GM21619 (cell line): ENCODE results near the gene RDH8.
"Not testable (repeated sequence)": the region's sequence is repeated elsewhere in the genome, so short reads cannot be mapped to it uniquely, and the experiment has no call there.

Experiments used
- ATAC-seq: cut with Tn5 transposase; IDR thresholded peaks from one replicate; pipeline ENCODE4 v1.9.1; 2021; ENCODE audit not compliant: unreplicated experiment

RDH8 gene

DNA sequence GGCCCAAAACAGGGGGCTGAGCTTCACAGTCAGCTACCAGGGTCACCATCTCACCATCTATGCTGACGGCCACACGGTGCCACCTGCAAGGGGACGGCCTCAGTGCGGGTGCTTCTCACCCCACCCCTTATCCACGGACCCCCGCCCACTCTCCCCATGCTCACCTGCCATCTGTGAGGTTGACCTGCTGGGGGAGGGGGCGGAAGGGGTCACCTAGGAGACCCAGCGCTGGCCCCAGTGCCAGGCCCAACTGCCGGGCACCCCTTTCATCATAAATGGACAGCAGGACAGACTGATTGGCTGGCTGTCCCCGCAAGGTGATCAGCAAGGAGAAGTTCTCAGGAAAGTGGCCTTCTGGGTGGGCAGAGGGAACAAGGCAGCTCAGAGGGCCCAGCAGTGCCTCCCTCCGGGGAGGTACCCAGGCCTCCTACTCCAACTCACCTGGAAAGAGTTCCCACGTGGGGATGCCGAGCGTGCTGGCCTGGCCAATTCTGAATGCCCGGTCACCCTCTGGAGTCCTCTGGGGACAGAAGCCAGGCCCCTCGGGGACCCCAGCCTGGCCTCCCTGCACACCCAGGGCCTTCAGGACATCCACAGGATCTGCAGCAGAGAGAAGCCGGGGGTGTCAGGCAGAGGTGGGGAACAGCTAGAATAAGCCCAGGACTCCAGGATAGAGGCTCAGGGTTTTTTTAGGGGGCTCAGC lies 7.5 kb upstream of the RDH8 start:
- ATAC-seq, result no peak

- ATAC-seq, result no peak
Observed at GRCh38 chr19:10006335-10006708, 7.0 kb upstream of the RDH8 start.

- ATAC-seq, result no peak
Observed at GRCh38 chr19:10006752-10007323, 6.4 kb upstream of the RDH8 start.

DNA sequence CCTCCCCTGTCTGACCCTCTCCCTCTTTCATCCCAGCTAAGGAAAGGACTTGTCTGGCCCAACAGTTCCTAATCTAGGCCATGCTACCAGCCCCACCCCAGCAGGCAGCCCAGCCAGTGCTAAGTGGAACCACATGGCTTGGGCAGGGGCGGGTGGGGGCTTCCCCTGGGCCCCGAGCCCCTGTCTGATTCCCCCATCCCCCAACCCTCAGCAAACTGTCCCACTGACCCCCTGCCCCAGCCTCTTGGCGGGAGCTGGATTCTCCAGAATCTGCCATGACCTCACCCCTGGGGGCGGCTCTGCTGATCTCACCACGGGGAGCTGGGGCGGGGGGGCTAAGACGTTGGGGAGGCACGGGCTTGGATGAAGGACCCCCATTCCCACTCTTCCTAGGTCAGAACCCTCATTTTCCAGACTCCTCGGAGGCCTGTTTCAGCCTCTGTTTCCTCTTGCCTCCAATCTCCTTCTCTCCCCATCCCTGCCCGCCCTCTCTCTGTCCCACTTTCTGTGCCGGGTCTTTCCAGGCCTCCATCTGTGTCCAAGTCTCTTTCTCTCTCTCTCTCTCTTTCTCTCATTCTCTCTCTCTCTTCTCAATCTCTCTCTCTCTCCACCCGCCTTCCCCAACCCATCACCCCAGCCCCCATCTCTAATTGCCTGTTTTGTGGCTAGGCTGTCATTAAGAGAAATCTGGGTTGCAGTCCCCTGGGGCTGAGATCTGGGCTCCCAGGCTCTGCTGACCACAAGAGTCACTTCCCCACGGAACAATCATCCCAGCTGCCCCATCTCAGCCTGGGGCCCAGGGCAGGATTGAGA lies 5.7 kb upstream of the RDH8 start:
- ATAC-seq, result no peak

DNA sequence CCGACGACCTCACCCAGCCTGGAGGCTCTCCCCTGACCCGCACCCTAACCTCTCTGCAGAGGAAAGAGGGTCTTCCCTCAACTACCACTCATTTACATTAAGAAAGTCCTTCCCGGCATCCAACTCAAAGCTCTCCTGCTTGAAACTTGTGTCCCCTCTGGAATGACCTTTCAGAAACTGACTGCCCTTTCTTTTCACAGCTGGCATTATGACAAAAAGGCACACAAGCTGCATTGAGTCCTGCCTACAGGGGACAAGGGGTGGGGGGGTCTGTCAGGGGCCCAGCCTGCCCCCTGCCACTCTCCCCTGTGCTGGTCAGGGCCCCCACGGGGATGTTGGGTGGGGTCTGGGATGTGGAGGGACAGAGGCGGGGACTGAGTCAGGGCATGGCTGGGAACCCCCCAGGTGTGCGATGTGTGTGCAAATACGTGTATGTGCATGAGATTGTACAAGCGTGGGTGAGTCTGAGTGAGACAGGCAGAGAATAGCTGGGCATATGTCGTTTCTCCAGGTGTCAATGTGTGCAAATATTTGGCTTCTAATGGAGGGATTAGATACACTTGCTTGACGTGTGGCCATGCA lies 5.0 kb upstream of the RDH8 start:
- ATAC-seq, result no peak

- no peak for ATAC-seq
Observed at GRCh38 chr19:10009714-10010224, 3.5 kb upstream of the RDH8 start.

DNA sequence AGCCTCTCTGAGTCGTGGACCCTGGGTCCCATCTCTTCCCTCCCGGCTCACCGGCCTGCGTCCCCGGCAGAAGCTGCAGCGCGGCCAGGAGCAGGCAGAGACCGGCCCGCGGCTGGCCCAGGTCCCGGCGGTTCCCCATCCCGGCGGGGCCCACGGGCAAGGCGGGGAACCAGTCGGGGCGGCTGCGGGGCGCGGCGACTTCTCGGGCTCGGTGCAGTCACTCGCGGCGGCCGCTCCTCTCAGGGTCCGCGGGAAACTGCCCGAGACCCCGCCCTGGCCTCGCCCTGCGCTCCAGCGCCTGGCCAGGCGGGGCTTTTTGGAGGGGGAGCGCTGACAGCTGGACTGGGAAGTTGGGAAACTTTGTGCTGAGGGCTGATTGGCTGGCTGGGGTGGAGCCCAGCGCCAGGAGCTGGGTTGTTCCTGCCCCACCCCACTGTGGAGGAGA lies 3.0 kb upstream of the RDH8 start, which contains the start of gene COL5A3:
TSS of gene COL5A3 (minus strand) at position 258 of the 445 bp plus-strand sequence. CDS start at position 139, 119 bp downstream.
- no peak for ATAC-seq

DNA sequence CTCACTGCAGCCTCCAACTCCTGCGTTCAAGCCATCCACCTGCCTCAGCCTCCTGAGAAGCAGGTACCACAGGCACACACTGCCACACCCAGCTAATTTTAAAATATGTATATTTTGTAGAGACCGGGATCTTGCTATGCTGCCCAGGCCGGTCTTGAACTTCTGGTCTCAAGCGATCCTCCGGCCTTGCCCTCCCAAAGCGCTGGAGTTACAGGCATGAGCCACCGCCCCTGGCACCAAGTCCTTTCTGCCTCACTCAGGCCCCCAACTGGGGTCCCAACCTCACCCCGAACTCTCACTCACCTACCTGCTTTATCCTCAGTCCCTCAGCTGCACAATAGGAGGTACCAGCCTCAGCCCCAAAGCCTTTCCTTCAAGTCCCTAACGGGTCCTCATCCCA lies 2.3 kb upstream of the RDH8 start:
- ATAC-seq, result no peak

DNA sequence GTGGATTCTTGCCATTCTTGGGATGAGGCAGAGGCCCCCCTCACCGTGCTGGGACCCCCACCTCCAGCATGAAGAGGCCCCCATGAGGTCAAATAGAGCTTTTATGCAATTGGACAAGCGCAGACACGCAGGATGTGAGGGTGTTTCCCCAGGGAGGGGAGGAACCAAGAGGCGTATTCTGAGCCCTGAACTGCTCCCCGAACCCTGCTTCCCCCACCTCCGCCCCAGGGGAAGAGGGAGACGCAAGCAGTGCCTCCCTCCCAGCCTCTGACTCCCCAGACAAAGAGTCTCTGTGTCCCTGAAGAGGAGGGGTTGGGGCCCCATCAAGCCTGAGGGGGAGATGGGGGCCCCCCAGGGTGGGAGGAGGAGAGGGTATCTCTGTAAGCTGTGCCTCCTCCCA lies 1.3 kb upstream of the RDH8 start:
- ATAC-seq, result no peak

DNA sequence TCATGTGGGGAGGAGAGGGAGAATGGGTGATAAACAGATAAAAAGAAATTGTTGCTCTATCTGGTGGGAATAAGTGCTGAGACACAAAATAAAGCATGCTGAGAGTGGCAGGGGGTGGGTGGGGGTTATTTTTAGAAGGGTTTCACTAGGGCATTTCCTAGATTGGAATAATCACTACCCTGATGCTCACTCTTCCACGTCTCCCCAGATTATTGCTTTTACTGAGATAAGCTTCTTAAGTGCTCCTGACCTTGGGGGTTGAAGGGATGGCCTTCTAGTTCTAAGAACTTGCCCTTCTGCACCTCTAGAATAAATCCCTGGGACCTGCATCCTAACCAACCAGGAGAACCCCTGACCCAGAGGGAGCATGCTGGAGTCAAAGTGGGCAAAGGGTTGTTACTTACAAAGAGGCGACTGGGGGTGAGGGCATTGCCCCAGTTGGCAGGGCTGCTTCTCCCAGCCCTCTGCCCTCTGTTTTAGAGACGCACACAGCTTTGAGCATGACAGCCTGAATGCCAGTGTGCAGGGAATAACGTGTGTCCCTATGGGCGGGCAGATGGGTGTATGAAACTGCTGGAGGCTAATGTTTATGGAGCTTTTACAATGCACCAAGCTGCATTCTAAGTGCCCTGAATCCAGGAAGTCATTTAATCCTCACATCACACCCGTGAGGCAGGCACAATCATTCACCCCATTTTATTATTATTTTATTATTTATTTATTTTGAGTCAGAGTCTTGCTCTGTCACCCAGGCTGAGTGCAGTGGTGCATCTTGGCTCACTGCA lies 743 bp downstream of the RDH8 start:
- ATAC-seq, result no peak

DNA sequence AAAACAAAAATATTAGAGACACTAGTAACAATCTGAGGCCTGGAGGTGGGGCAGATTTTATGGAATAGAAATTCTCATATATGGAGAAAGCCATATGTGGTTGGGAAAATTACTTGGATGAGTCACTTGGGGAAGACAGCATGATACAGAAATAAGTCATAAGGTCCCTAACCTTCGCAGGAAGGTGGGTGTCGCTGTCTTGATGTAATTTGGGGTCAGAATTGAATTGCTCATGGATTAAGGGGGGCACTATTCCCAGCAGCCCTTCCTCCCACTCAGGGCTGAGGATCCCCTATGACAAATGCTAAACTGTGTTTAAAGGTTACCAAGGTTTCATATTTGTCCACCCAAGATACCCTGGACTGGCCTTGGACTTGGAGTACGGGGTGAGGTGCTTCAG lies 5.0 kb downstream of the RDH8 start:
- ATAC-seq, result no peak

DNA sequence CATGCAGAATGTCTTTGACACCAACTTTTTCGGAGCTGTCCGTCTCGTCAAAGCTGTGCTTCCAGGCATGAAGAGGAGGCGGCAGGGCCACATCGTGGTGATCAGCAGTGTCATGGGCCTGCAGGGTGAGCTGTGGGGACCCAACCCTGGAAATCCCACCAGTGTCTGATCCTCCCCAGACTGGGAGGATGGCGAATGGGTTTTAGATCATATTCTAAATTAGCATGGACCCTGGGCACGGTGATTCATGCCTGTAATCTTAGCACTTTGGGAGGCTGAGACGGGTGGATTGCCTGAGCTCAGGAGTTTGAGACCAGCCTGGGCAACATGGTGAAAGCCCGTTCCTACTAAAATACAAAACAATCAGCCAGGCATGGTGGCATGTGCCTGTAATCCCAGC lies 5.5 kb downstream of the RDH8 start:
- no peak for ATAC-seq

DNA sequence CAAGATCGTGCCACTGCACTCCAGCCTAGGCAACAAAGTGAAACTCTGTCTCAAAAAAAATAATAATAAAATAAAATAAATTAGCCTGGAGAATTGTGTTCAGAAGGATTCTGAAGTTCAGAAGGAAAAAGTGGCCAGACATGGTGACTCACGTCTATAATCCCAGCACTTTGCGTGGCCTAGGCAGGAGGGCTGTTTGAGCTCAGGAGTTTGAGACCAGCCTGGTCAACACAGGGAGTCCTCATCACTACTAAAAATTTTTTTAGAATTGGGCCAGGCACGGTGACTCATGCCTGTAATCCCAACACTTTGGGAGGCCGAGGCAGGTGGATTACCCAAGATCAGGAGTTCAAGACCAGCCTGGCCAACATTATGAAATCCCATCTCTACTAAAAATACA lies 6.0 kb downstream of the RDH8 start:
- ATAC-seq, result no peak

DNA sequence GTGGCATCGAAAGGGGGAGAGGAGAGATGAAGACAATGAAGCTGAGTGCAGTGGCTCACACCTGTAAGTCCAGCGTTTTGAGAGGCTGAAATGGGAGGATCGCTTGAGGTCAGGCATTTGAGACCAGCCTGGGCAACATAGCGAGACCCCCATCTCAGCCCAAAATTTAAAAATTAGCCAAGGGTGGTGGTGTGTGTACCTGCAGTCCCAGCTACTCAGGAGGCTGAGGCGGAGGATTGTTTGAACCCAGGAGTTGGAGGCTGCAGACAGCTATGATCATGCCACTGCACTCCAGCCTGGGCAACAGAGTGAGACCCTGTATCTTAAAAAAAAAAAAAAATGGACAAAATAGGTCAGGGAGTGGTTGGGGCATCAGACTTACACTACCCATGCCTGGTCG lies 7.6 kb downstream of the RDH8 start:
- no peak for ATAC-seq

GRCh38 chr19:10021446-10021845 lies 8.2 kb downstream of the RDH8 start:
- ATAC-seq, result no peak

DNA sequence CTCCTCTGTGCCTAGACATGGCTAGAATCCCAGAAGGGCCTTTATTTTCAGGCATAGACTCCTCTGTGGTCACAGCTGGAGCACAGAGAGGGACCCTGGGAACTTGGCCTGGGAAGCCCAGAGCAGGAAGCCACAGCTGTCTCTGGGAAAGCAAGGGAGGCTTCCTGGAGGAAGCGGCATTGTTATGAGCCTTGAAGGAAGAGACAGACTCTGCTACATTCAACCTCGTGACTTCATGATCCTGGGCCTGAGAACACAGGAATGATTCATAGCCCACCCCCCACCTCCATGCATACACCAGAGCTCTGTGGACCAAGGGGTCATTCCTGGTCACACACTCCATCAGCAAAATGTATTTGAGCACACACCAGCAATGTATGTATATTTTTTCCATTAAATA lies 8.6 kb downstream of the RDH8 start:
- no peak for ATAC-seq

DNA sequence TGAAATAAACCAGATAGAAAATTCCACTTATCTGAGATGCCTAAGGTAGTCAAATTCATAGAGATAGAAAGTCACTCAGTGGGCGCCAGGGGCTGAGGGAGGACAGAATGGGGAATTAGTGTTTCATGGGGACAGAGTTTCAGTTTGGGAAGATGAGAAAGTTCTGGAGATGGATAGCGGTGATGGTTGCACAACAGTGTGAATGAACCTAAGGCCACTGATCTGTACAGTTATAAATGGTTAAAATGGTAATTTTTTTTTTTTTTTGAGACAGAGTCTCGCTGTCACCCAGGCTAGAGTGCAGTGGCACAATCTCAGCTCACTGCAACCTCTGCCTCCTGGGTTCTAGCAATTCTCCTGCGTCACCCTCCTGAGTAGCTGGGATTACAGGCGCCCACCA lies 9.8 kb downstream of the RDH8 start:
- not testable (repeated sequence) for ATAC-seq

DNA sequence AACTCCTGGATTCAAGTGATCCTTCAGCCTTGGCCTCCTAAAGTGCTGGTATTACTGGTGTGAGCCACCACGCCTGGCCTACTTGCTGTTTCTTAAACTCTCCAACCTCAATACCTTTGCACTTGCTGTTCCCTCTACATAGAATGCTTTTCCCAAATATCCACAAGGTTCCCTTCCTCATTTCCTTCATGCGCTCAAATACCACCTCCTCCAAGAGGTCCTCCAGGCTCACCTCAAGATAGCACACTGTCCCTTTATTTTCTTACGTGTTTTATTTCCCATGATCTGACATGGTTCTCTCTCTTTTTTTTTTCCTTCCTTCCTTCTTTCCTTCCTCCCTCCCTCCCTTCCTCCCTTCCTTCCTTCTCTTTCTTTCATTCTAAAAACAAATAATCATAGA lies 13.5 kb downstream of the RDH8 start:
- no peak for ATAC-seq

DNA sequence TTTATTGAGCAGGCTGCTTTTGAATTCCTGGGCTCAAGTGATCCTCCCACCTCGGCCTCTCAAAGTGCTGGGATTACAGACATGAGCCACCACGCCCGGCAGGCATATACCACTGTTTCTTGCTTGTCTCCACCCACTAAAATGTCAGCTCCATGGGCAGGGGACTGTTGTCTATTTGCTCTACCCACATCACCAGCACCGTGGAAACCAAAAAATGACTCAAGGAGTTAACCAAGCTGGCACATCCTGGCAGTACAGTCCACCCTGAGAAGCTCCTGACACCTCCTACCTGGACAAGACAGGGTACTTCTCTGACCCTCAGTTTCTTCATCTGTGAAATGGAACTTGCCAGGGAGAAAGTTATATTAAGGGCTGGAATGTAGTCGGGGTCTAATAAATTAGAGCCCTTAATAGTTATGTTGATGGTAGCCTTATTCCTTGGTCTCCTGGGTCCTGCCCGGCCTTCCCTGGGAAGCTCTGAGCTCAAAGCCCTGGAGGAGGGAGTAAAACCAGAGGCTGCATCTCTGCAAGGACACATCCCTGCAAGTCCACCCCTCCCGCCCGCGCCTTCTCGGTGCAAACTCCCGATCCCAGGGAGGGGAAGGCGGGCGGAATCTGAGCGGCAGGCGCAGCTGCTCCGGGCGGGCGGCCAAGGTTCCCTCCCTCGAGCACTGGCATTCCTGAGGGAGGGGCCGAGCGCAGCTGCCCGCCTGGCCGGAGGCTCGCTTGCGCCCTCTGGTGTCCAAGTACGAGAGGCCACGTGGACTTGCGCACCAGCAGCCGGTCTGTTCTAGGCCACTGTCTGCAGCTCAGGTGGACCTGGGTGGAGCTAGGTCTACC lies 14.1 kb downstream of the RDH8 start:
- peak; percentile 51 for ATAC-seq

GRCh38 chr19:10033614-10034013 lies 20.3 kb downstream of the RDH8 start:
- ATAC-seq, result no peak
